Sigmoid colon (tissue), 4 donors: ENCODE data around the gene ANKRD13D.

Source experiments
- CTCF ChIP-seq, 4 experiments: fragments of 450-650 bp in 3 of 4; fragments of 200-600 bp in 1 of 4; IDR thresholded peaks; one replicate each; pipeline ENCODE4 v1.5.1; 2016 to 2019; ENCODE audit warnings: antibody characterized with exemption in 4 of 4, mild to moderate bottlenecking in 3 of 4, moderate library complexity in 2 of 4
- EP300 ChIP-seq, 4 donors: sonication (generic); formaldehyde crosslinking; IDR thresholded peaks; one replicate each; pipeline ENCODE4 v1.6.1; 2017; ENCODE audit warnings: antibody characterized with exemption in 4 of 4
- POLR2A ChIP-seq, 2 donors: fragments of 450-650 bp; IDR thresholded peaks; one replicate each; pipeline ENCODE4 v1.6.1; 2016; ENCODE audit warnings: antibody characterized with exemption in 2 of 2, mild to moderate bottlenecking in 2 of 2, moderate library complexity in 2 of 2
- POLR2AphosphoS5 ChIP-seq, 4 donors: sonication (generic); formaldehyde crosslinking; IDR thresholded peaks; one replicate each; pipeline ENCODE4 v1.6.1; 2017; ENCODE audit warnings: antibody characterized with exemption in 4 of 4

GRCh38 chr11:67250059-67251043, 38.8 kb upstream of the ANKRD13D start:
- TF ChIP-seq POLR2AphosphoS5 (IDR thresholded peaks at IDR 0.05): no peak
- TF ChIP-seq CTCF (IDR thresholded peaks at IDR 0.05): no peak
- no peak for TF ChIP-seq POLR2A (IDR thresholded peaks at IDR 0.05)
- no peak for TF ChIP-seq EP300 (IDR thresholded peaks at IDR 0.05)
